Hematopoietic multipotent progenitor cell treated with erythropoietin and hydrocortisone succinate and interleukin-3 and kit ligand, for 4 days (in vitro differentiated cells): ENCODE data around the gene SPON1.
"Not testable (repeated sequence)": the region's sequence is repeated elsewhere in the genome, so short reads cannot be mapped to it uniquely, and the experiment has no call there.

Experiments
- DNase-seq: peaks from one replicate; pipeline ENCODE4 v3.0.0-alpha.2; 2015

The SPON1 gene

DNA sequence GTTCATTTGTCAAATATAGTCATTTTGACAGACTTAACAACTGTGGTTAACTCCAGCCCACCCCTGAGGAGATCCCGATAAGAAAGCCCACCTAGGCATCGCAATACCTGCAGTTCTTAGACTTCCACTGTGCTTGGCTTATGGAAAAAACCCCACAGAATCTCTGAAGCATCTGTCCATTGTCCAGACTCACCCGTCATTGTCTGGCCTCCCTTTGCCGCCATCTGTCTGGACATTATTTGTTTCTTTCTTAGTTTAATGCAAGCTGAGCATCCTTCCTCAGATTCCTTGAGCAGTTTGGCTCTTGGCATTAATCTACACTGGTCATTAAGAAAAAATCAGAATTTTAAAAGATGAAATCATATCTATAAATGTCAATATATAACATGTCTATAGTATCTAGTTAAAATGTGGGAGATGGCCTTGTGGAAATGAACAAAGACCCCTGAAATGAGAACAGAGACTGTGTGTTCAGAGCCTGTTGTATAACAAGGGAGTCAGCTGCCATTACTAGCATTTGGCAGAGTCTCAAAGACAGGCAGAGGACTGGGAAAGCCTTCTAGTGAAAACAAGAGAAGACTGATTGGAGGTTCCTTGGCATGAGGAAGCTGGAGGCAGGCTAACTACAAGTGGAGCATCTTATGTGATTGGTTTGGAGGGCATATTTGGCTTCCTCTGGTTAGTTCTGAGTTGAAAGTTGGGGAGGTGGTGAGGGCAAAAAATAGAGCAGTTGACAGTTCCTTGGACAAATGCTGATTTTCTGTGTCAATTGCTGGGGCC, 80.4 kb downstream of the SPON1 start:
- no peak for DNase-seq

GRCh38 chr11:14044916-14045315, 82.4 kb downstream of the SPON1 start:
- no peak for DNase-seq

- DNase-seq, result no peak
These were observed 82.9 kb downstream of the SPON1 start for GRCh38 chr11:14045417-14045816.

DNA sequence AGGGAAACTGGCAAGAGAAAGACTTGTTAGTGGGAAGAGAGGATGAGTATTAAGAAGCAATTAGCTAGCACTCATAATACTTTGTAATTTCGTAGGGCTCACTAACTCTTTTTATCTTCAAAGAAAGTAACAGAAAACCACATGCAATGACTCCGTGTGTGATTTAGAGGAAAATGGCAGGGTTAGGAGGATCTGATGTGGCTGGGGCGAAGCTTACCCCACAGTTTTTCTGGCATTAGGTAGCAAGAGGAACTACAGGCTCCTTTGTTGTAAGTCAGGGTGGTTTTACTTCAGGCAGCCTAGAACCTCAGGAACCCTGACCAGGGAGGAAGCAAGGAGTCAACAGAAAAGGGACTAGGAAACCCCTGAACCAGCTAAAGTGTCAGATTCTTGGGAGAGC, 89.7 kb downstream of the SPON1 start:
- no peak for DNase-seq

GRCh38 chr11:14054116-14055107, 91.9 kb downstream of the SPON1 start:
- DNase-seq, result no peak

DNA sequence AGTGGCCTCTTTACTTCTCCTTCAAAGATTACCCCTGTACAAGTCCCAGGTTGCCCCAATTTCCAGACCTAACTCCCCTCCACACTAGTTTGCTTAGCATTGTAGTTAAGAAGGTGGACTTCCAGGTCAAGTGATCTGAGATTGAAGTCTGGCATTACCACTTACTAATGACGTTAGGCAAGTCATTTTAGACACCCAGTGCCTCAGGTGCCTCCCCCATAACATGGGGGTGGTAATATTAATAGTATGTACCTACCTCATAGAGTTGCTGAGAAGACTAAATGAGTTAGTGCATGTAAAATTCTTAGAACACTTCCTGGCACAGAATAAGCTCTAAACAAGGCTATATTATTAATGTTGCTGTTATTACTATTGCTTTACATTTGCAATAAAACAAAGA, 93.4 kb downstream of the SPON1 start:
- no peak for DNase-seq

DNA sequence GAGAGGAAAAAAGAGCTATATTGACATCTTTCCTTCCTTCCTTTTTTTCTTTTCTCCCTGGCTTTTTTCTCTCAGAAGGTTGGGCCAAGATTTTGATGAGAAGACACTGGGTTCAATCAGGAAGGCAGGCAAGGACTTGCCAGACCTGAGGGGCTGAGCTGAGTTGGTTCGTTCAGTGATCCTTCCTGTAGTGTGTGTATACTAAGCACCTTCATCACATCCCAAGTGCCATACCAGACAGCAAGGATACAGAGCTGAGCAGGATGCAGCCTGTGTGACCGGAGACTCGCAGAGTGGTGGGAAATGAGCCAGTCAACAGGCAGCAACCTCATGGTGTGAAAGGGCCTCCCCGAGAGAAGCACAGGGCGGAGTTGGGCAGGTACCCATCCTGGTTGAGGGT, 95.5 kb downstream of the SPON1 start:
- no peak for DNase-seq

DNA sequence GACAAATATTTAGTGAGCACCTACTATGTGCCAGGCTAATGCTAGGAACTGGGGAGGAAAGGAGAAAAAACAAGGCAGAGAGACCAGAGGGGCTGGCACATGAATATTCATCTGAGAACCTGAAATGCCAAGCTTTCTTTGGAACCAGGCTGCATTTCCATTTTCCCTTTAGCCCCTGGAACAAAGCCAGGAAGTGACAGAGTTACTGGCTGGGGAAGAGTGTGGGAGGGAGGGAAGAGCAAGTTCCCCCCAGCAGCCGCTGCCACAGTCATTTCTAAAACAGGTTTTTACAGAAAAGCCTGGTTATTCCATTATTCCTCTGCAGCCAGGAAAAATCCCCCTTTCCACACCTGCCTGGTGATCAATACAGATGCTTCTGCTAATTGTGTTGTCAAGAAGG, 97.0 kb downstream of the SPON1 start:
- no peak for DNase-seq

DNA sequence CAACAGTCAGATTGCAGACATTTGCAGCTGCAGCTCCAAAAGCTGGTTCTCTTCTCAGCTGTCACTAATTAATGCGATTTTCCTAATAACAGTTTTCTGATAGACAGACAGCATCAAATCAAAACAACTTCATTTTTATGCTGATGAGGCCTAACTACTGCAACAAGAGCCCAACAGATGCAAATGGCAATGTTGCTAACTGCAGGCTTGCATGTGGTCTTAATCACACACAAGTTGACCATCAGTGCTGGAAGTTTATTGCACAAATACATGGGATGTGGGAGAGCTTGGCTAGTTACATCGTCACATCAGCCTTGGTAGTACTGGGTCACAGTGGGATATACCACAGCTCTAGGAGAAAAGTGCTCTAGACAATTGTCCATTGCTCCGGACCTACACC, 99.2 kb downstream of the SPON1 start:
- DNase-seq, result no peak

- DNase-seq, result peak; percentile 65
These were observed 102.6 kb downstream of the SPON1 start for GRCh38 chr11:14065141-14065540.

DNA sequence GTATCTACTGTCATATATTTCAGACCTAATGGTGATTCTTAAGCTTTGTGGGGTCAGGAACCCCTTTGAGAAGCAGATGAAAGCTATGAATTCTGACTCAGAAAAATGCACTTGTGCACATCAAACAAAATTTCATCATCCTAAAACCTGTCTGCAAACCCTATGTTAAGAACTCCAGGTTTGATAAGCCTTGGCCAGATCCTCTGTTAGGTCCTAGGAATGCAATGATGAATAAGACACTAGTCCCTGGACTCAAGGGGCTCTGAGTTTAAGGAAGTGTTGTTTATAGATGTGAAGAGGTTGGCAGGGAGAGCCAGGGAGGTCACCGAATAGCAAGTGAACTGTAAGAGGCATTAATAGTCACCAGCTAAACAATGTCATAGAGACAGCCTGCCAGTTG, 103.2 kb downstream of the SPON1 start:
- no peak for DNase-seq

DNA sequence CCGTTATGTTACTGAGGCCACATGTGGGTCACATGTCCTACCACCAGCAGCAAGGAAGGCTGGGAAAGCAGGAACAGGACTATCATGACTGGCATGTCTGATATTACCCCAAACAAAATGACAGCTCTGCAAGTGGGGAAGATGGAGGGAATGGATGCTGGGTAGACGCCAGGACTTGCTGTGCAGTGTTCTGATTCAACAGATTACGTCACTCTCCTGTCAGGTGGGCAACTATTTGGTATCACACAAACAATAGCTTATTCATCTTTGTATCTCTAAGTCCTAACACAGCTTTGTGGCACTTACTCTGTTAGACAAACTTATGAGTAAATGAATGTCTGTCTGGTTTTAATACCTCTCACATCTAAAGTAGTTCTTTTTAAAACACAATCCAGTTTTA, 105.2 kb downstream of the SPON1 start:
- DNase-seq, result no peak

DNA sequence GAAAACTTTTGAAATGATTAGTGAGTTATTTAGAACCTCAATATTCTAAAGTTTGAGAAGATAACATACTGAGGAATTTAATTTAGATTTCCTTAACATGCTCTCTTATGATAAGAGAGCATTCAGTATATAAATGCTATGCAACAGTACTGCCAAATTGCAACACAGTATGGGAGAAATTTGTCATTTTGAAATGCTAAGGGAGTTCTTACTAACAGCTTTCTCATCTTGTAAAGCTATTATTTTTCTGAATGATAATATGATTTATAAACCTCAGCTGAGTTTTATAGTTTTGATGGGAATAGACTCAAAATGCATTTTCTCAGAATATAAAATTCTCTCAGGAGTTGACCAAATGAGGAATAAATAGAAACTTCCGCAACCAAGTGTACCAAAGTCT, 108.4 kb downstream of the SPON1 start:
- DNase-seq, result no peak

DNA sequence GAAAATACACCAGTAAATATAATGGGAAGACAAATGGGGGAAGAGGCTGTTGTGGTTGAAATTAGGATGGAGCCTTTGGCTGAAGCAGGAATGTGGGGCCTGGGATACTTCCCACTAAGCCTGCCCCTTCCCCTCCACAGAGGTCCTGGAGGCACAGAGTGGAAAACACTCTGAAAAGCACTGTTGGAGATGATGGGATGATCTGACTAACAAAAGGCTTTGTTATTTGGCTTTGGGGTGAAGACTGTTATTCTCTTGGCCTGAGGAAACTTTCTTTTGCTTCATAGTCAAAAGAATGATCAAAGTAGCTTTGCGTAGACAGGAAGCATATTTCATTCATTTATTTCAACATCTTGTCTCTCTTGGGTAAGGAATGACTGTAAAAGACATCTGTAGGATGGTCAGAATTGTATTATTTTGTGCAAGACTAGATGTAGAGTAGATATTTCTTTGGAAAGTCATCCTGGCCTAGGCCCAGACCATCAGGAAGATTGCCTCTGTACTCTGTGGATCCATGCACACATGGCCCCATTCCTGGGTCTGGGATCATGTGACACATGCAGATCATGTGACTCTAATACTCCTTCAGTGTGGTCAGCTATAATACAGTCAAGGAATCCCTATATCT, 111.4 kb downstream of the SPON1 start:
- DNase-seq, result no peak

DNA sequence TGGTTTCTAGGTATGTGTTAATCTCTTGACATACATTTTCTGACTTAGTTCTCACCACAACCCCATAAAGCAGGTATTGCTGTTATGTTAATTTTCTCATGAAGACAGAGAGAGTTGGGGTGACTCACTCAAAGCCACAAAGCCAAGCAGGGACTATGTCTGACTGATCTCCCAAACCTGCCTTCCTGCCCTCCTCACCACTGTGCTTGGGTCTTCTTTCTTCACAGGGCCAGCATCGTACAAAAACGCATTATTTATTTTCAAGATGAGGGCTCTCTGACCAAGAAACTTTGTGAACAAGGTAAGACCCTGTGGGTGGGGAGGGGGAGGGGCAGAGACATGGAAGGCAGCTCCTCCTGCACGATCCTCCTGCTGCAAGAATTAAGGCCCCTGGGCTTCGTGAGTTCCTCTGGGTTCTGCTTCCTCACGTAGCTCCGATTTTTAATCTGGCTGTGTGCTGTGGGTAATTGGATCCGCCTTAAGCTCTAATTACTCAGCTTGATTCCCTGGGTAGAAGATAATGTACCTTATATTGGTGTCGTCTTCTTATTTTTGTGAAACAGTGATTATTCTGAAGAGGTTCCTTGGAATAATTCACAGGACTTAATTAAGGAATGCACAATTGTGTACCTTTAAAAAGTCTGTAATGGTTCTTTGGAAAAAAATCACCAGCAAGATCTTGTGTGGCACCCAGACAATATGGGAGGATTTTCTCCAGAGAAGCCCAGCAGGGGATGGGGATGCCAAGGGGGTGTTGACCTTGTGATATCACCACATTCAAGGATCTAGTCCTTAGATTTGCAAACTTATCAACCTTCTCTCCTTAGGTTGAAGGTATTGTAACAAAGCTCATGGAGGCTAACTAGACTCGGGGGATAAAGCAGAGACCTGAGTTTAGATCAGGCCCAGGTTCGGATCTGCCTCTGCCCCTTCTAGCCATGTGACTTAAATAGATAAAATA, 112.9 kb downstream of the SPON1 start:
- peak; percentile 18 for DNase-seq

DNA sequence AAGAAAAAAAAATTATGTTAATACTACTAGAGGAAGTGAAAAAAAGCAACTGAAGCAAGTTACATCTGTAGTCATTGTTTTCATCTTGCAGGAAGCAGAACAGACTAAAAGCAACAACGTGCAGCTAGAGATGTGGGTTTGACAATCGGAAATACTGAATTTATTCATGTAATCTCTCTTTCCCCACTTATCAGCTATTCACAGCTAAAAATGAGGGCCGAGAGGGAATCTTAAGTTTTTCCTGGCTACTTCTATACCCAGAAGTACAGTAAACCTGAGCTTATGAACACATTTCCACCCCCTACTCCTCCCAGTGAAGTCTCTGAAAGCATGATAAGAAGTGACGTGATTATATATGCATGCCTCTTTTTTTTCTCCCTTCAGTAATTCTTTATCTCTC, 116.5 kb downstream of the SPON1 start:
- peak; percentile 77 for DNase-seq

DNA sequence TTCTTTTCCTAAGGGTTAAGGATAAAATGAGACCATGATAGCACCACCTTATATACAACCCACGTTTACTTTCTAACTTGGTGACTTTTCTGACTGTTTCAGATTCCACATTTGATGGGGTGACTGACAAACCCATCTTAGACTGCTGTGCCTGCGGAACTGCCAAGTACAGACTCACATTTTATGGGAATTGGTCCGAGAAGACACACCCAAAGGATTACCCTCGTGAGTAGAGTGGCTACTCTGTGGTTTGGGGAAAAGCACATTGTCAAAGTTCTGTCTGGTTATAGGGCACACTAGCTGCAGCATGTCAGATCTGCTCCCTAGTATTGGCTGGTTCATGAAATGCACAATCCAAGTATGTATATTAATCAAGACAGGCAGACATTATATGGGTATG, 117.3 kb downstream of the SPON1 start:
- no peak for DNase-seq

GRCh38 chr11:14081581-14082231, 119.2 kb downstream of the SPON1 start:
- DNase-seq, result no peak

- DNase-seq, result no peak
These were observed 119.8 kb downstream of the SPON1 start for GRCh38 chr11:14082338-14082737.

DNA sequence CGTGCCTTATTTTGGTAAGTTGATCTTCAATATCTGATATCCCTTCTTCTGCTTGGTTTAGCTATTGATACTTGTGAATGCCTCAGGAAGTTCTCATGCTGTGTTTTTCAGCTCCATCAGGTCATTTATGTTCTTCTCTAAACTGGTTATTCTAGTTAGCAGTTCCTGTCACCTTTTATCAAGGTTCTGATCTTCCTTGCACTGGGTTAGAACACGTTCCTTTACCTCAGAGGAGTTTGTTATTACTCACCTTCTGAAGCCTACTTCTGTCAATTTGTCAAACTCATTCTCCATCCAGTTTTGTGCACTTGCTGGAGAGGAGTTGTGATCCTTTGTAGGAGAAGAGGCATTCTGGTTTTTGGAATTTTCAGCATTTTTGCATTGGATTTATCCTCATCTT, 126.3 kb downstream of the SPON1 start:
- not testable (repeated sequence) for DNase-seq

DNA sequence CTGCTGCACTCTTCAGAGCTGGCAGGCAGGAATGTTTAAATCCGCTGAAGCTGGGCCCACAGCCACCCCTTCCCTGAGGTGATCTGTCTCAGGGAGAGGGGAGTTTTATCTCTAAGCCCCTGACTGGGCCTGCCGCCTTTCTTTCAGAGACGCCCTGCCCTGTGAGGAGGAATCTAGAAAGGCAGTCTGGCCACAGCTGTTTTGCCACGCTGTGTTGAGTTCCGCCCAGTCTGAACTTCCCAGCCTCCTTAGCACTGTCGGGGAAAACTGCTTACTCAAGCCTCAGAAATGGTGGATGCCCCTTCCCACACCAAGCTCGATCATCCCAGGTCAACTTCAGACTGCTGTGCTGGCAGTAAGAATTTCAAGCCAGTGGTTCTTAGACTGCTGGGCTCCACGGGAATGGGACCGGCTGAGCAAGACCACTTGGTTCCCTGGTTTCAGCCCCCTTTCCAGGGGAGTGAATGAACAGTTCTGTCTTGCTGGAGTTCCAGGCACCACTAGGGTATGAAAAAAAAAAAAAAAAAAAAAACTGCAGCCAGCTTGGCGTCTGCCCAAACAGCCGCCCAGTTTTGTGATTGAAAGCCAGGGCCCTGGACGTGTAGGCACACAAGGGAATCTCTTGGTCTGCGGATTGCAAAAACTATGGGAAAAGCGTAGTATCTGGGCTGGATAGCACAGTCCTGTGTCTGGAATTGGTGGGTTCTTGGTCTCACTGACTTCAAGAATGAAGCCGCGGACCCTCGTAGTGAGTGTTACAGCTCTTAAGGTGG, 127.4 kb downstream of the SPON1 start:
- DNase-seq, result no peak
